Measurements from ENCODE around the gene SDHAF2.

SDHAF2 gene

GRCh38 chr11:61495801-61496601 lies 66.1 kb downstream of the SDHAF2 start:
- no peak for DNase-seq (ENCODE audit: low read depth in 2 of 2, low spot score in 1 of 2)
